GM23338 (cell line): ENCODE results near the gene MYO9B. TPM values are rescaled to one million over a fixed set of nuclear protein-coding genes. Genes with fewer than 3 reads are reported as not detected.

Source experiments
- ATAC-seq: fragments of 200-7000 bp; cut with Tn5 transposase; 3 replicates; pipeline ENCODE4 v1.9.1; 2020
- DNase-seq: peaks from one replicate; pipeline ENCODE4 v3.0.0-alpha.2; 2015; ENCODE audit warnings: low spot score
- H2AFZ ChIP-seq: fragments of 200-600 bp; sonication (generic); 2 replicates; pipeline ENCODE4 v1.8.0; 2016; ENCODE audit warnings: antibody characterized with exemption, mild to moderate bottlenecking, moderate library complexity
- H3F3A ChIP-seq: fragments of 200-600 bp; sonication (generic); replicated peaks from 2 replicates; pipeline ENCODE4 v1.8.0; 2017; ENCODE audit warnings: antibody characterized with exemption, mixed run types, low read depth
- H3K27ac ChIP-seq: fragments of 200-600 bp; sonication (generic); 2 replicates; pipeline ENCODE4 v1.6.1; 2016; ENCODE audit warnings: low read depth
- H3K27me3 ChIP-seq: fragments of 200-600 bp; sonication (generic); 2 replicates; pipeline ENCODE4 v1.8.0; 2016; ENCODE audit warnings: mild to moderate bottlenecking, mixed run types, moderate library complexity; ENCODE audit not compliant: insufficient read depth
- H3K36me3 ChIP-seq: fragments of 200-600 bp; sonication (generic); 2 replicates; pipeline ENCODE4 v1.8.0; 2016; ENCODE audit warnings: mild to moderate bottlenecking; ENCODE audit not compliant: insufficient read depth
- H3K4me1 ChIP-seq: fragments of 200-600 bp; sonication (generic); 2 replicates; pipeline ENCODE4 v1.8.0; 2016; ENCODE audit warnings: mild to moderate bottlenecking, moderate library complexity; ENCODE audit not compliant: insufficient read depth
- H3K4me2 ChIP-seq: fragments of 200-600 bp; sonication (generic); 2 replicates; pipeline ENCODE4 v1.7.1; 2017; ENCODE audit warnings: mixed run types
- H3K4me3 ChIP-seq: fragments of 200-600 bp; sonication (generic); 2 replicates; pipeline ENCODE4 v1.6.1; 2016; ENCODE audit warnings: mixed run types
- H3K79me2 ChIP-seq: fragments of 200-600 bp; sonication (generic); replicated peaks from 2 replicates; pipeline ENCODE4 v1.8.0; 2017; ENCODE audit warnings: mild to moderate bottlenecking; ENCODE audit not compliant: insufficient read depth
- H3K9me2 ChIP-seq: fragments of 200-600 bp; sonication (generic); 2 replicates; pipeline ENCODE4 v1.8.0; 2017; ENCODE audit not compliant: insufficient read depth
- H4K20me1 ChIP-seq: fragments of 200-600 bp; sonication (generic); replicated peaks from 2 replicates; pipeline ENCODE4 v1.8.0; 2017; ENCODE audit warnings: mild to moderate bottlenecking; ENCODE audit not compliant: insufficient read depth
- H3K27ac Mint-ChIP-seq: 2 replicates; pipeline ENCODE4 v1.8.0; 2020; ENCODE audit warnings: inconsistent platforms, mild to moderate bottlenecking, moderate library complexity, mixed read lengths
- H3K27me3 Mint-ChIP-seq: 3 replicates; pipeline ENCODE4 v1.8.0; 2022; ENCODE audit warnings: low read depth, mild to moderate bottlenecking, moderate library complexity, mixed read lengths, inconsistent platforms; ENCODE audit not compliant: insufficient read depth, poor library complexity
- H3K36me3 Mint-ChIP-seq: 3 replicates; pipeline ENCODE4 v1.8.0; 2021; ENCODE audit warnings: low read depth, mild to moderate bottlenecking, inconsistent platforms, moderate library complexity, mixed read lengths
- H3K4me1 Mint-ChIP-seq: 3 replicates; pipeline ENCODE4 v1.8.0; 2020; ENCODE audit warnings: mild to moderate bottlenecking, inconsistent platforms, mixed read lengths
- H3K4me3 Mint-ChIP-seq: 3 replicates; pipeline ENCODE4 v1.8.0; 2021; ENCODE audit warnings: moderate library complexity, mild to moderate bottlenecking, inconsistent platforms, mixed read lengths
- H3K9me3 Mint-ChIP-seq: 3 replicates; pipeline ENCODE4 v1.8.0; 2020; ENCODE audit warnings: moderate library complexity, mild to moderate bottlenecking, inconsistent platforms, mixed read lengths
- CTCF ChIP-seq, 2 experiments: fragments of 200-600 bp in 1 of 2; sonication (generic) in 1 of 2; conservative IDR thresholded peaks; 2 replicates each; pipeline versions ENCODE4 v1.5.1 to v1.6.1; 2016 to 2017; ENCODE audit warnings: antibody characterized with exemption in 2 of 2, low read depth in 2 of 2, mild to moderate bottlenecking in 2 of 2, moderate library complexity in 1 of 2
- ETS1 ChIP-seq: IDR thresholded peaks from 2 replicates; pipeline ENCODE4 v1.6.1; 2016; ENCODE audit warnings: antibody characterized with exemption
- EZH2 ChIP-seq: fragments of 200-600 bp; sonication (generic); IDR thresholded peaks from one replicate; pipeline ENCODE4 v1.8.0; 2017; ENCODE audit warnings: antibody characterized with exemption, mild to moderate bottlenecking, low read depth; ENCODE audit not compliant: unreplicated experiment
- POLR2AphosphoS5 ChIP-seq: IDR thresholded peaks from 2 replicates; pipeline ENCODE4 v1.6.1; 2016; ENCODE audit warnings: antibody characterized with exemption, low read depth
- REST ChIP-seq: IDR thresholded peaks from one replicate; pipeline ENCODE4 v1.6.1; 2018; ENCODE audit warnings: antibody characterized with exemption; ENCODE audit not compliant: unreplicated experiment
- ZNF114 ChIP-seq: fragments of 250-450 bp; sonication (Bioruptor Pico); IDR thresholded peaks from 2 replicates; pipeline ENCODE4 v1.5.0; 2020; ENCODE audit warnings: mild to moderate bottlenecking, moderate library complexity
- polyA plus RNA-seq: library from polyadenylated mRNA; unstranded; fragments of >200 nt; fragmentation: Nextera tagmentation; extraction: Ambion mirVana; gene quantifications from 2 replicates; pipeline ENCODE4 v1.2.1, GENCODE V29; 2016
- total RNA-seq: library from RNA; depleted of rRNA; stranded (reverse); fragments of >200 nt; shearing (Covaris generic); gene quantifications from 2 replicates; pipeline ENCODE4 v1.2.3, GENCODE V29; 2014

MYO9B gene
- total and polyA plus RNA-seq, 2 experiments from 2014 or later: 28.7 to 61.3 TPM

- peak in 1 of 2 experiments; percentile 40; a peak in 3 of 4 replicates for TF ChIP-seq CTCF (conservative IDR thresholded peaks at IDR 0.05; ENCODE audit: low read depth in 2 of 2)
Measured at GRCh38 chr19:17235300-17235970, 159.9 kb downstream of the MYO9B start (continued).

GRCh38 chr19:17235971-17236777, 160.6 kb downstream of the MYO9B start:
- H3K4me1 ChIP-seq: peaks cover 12% of the 10 kb centered on the region
- H3K9me2 ChIP-seq: no peaks in the 10 kb centered on the region
- Mint-ChIP-seq H3K27me3 (peaks cover 20% of the 10 kb centered on the region), H3K4me1 (peaks cover 23% of the 10 kb centered on the region), H3K27ac (no peak overlapping the region), H3K4me3 (peak overlapping the region; percentile 85), H3K36me3 (peaks cover 53% of the 10 kb centered on the region), H3K9me3 (no peaks in the 10 kb centered on the region)
- no peak overlapping the region for H2AFZ ChIP-seq
- peaks cover 38% of the 10 kb centered on the region for H3F3A ChIP-seq
- peak overlapping the region; percentile 93 for H3K4me3 ChIP-seq
- no peaks in the 10 kb centered on the region for H3K27me3 ChIP-seq
- peak; percentile 17 for ATAC-seq
- peak overlapping the region; percentile 94 for H3K4me2 ChIP-seq
- peak overlapping the region; percentile 89 for H3K27ac ChIP-seq
- H3K79me2 ChIP-seq: peaks cover 63% of the 10 kb centered on the region
- peak; percentile 48; the same call in 1 of the 2 replicates for TF ChIP-seq POLR2AphosphoS5
- TF ChIP-seq EZH2: no peak
- peak; percentile 78 for DNase-seq
- H3K36me3 ChIP-seq: peaks cover 6% of the 10 kb centered on the region; the same call in 1 of the 2 replicates
- peaks cover 29% of the 10 kb centered on the region for H4K20me1 ChIP-seq

GRCh38 chr19:17236811-17237543, 161.4 kb downstream of the MYO9B start:
- Histone ChIP-seq H4K20me1 (peaks cover 23% of the 10 kb centered on the region), H3F3A (peaks cover 36% of the 10 kb centered on the region), H3K4me1 (peaks cover 12% of the 10 kb centered on the region), H3K79me2 (peaks cover 65% of the 10 kb centered on the region), H2AFZ (no peak overlapping the region), H3K36me3 (peaks cover 3% of the 10 kb centered on the region; the same call in 1 of the 2 replicates), H3K4me3 (peak overlapping the region; percentile 39; the same call in 1 of the 2 replicates), H3K27ac (peak overlapping the region; percentile 89), H3K4me2 (peak overlapping the region; percentile 73; the same call in 1 of the 2 replicates), H3K27me3 (no peaks in the 10 kb centered on the region), H3K9me2 (no peaks in the 10 kb centered on the region)
- Mint-ChIP-seq H3K4me1 (peaks cover 30% of the 10 kb centered on the region), H3K27ac (0 out of 2 replicates have a peak overlapping the region, but pooled peaks have one; percentile 48), H3K27me3 (peaks cover 19% of the 10 kb centered on the region), H3K36me3 (peaks cover 45% of the 10 kb centered on the region), H3K4me3 (peak overlapping the region; percentile 85; the same call in 2 of the 3 replicates), H3K9me3 (no peaks in the 10 kb centered on the region)
- ATAC-seq (no peak), DNase-seq (peak; percentile 30)
- no peak for TF ChIP-seq REST
- TF ChIP-seq ZNF114 (CRISPR knock-in tag): no peak
- TF ChIP-seq ETS1: no peak
- TF ChIP-seq EZH2: no peak
